CD14-positive monocyte (primary cell): ENCODE results near the gene ANKRD9. TPM values are rescaled to one million over a fixed set of nuclear protein-coding genes. Genes with fewer than 3 reads are reported as not detected.
A peak's percentile ranks its signal among the peaks of the same experiment; 100 is the strongest.

Source experiments
- DNase-seq, 3 donors: peaks; one replicate each; pipeline ENCODE4 v3.0.0-alpha.2; 2011 to 2022
- H2AFZ ChIP-seq: 2 replicates; pipeline ENCODE4 v1.6.0; 2012; ENCODE audit warnings: mild to moderate bottlenecking, low read depth, low read length, inconsistent platforms; ENCODE audit not compliant: insufficient read depth, poor library complexity, severe bottlenecking
- H3K27ac ChIP-seq, 2 donors: 1 replicate in 1 of 2; 2 replicates in 1 of 2; pipeline ENCODE4 v1.5.1; 2012 to 2013; ENCODE audit warnings: low read length in 2 of 2, control low read depth in 1 of 2, inconsistent platforms in 1 of 2, low read depth in 1 of 2, mild to moderate bottlenecking in 1 of 2
- H3K27me3 ChIP-seq, 2 donors: one replicate each; pipeline versions ENCODE4 v1.6.0 to v1.6.1; 2011 to 2013; ENCODE audit warnings: low read length in 2 of 2; ENCODE audit not compliant: control insufficient read depth in 2 of 2, insufficient read depth in 2 of 2
- H3K36me3 ChIP-seq, 2 donors: replicated peaks in 1 of 2; 1 replicate in 1 of 2; 2 replicates in 1 of 2; pipeline versions ENCODE4 v1.5.1 to v1.6.1; 2012 to 2013; ENCODE audit warnings: low read length in 2 of 2, control low read depth in 1 of 2, inconsistent platforms in 1 of 2, mild to moderate bottlenecking in 1 of 2; ENCODE audit not compliant: insufficient read depth in 2 of 2, control insufficient read depth in 1 of 2
- H3K4me1 ChIP-seq, 2 donors: 1 replicate in 1 of 2; 2 replicates in 1 of 2; pipeline versions ENCODE4 v1.5.1 to v1.6.1; 2012 to 2013; ENCODE audit warnings: low read length in 2 of 2, control low read depth in 1 of 2, inconsistent platforms in 1 of 2, mild to moderate bottlenecking in 1 of 2, moderate library complexity in 1 of 2; ENCODE audit not compliant: insufficient read depth in 2 of 2, control insufficient read depth in 1 of 2
- H3K4me2 ChIP-seq: replicated peaks from 2 replicates; pipeline ENCODE3; 2012; ENCODE audit warnings: low read length, moderate library complexity, mild to moderate bottlenecking; ENCODE audit not compliant: poor library complexity, severe bottlenecking; ENCODE audit errors: extremely low read depth
- H3K4me3 ChIP-seq, 3 experiments: fragments of 200-600 bp in 1 of 3; sonication (generic) in 1 of 3; replicated peaks in 1 of 3; 1 replicate in 2 of 3; 2 replicates in 1 of 3; pipeline ENCODE4 v1.5.1; 2011 to 2013; ENCODE audit warnings: low read length in 3 of 3, mild to moderate bottlenecking in 3 of 3, control low read depth in 2 of 3, low read depth in 2 of 3, inconsistent platforms in 1 of 3, moderate library complexity in 1 of 3
- H3K79me2 ChIP-seq: 2 replicates; pipeline ENCODE4 v1.6.0; 2012; ENCODE audit warnings: mild to moderate bottlenecking, control low read depth, inconsistent platforms, low read length, moderate library complexity; ENCODE audit not compliant: insufficient read depth
- H3K9ac ChIP-seq: 2 replicates; pipeline ENCODE4 v1.6.0; 2017; ENCODE audit warnings: low read length, mild to moderate bottlenecking; ENCODE audit not compliant: insufficient read depth, poor library complexity, severe bottlenecking
- H3K9me3 ChIP-seq, 2 donors: replicated peaks in 1 of 2; 1 replicate in 1 of 2; 2 replicates in 1 of 2; pipeline versions ENCODE4 v1.5.1 to v1.6.1; 2012 to 2013; ENCODE audit warnings: low read length in 2 of 2, control low read depth in 1 of 2; ENCODE audit not compliant: control insufficient read depth in 1 of 2, insufficient read depth in 1 of 2
- H4K20me1 ChIP-seq: 2 replicates; pipeline ENCODE4 v1.6.0; 2012; ENCODE audit warnings: mild to moderate bottlenecking, low read length, control low read depth, moderate library complexity; ENCODE audit not compliant: insufficient read depth
- H3K27ac Mint-ChIP-seq, 7 donors: one replicate each; pipeline ENCODE4 v1.8.0; 2020; ENCODE audit warnings: mild to moderate bottlenecking in 7 of 7, mixed read lengths in 7 of 7, moderate library complexity in 6 of 7, inconsistent platforms in 2 of 7
- H3K27me3 Mint-ChIP-seq, 3 donors: one replicate each; pipeline ENCODE4 v1.8.0; 2021 to 2022; ENCODE audit warnings: low read depth in 3 of 3, mild to moderate bottlenecking in 3 of 3, mixed read lengths in 3 of 3, moderate library complexity in 3 of 3, inconsistent platforms in 1 of 3
- H3K36me3 Mint-ChIP-seq, 2 donors: one replicate each; pipeline ENCODE4 v1.8.0; 2020; ENCODE audit warnings: mixed read lengths in 2 of 2, inconsistent platforms in 1 of 2, mild to moderate bottlenecking in 1 of 2
- H3K4me1 Mint-ChIP-seq: one replicate; pipeline ENCODE4 v1.8.0; 2020; ENCODE audit warnings: mild to moderate bottlenecking, mixed read lengths
- H3K4me3 Mint-ChIP-seq, 2 donors: one replicate each; pipeline ENCODE4 v1.8.0; 2020; ENCODE audit warnings: mild to moderate bottlenecking in 2 of 2, mixed read lengths in 2 of 2, moderate library complexity in 1 of 2
- H3K9me3 Mint-ChIP-seq, 7 donors: one replicate each; pipeline ENCODE4 v1.8.0; 2020 to 2022; ENCODE audit warnings: mixed read lengths in 7 of 7, mild to moderate bottlenecking in 6 of 7, moderate library complexity in 6 of 7, inconsistent platforms in 2 of 7
- CTCF ChIP-seq: fragments of 200-600 bp; IDR thresholded peaks from one replicate; pipeline ENCODE4 v1.8.0; 2022; ENCODE audit warnings: antibody characterized with exemption, mild to moderate bottlenecking
- WGBS: methylation state at CpG from one replicate; pipeline ENCODE4 v1.1.5; 2013; ENCODE audit warnings: missing lambda C conversion rate; ENCODE audit not compliant: insufficient coverage; 5-methylcytosine and 5-hydroxymethylcytosine counted together
- intact Hi-C, 2 donors: fragments of 100-400 bp; cut with micrococcal nuclease; formaldehyde crosslinking; loops; one replicate each; pipeline versions ENCODE4 v1.15.0 to v1.15.1; 2023
- polyA plus RNA-seq, 3 donors: library from polyadenylated mRNA; depleted of rRNA in 1 of 3; unstranded in 2 of 3; stranded (reverse) in 1 of 3; fragments of 300-500 nt in 2 of 3; fragments of >200 nt in 1 of 3; fragmentation: Illumina TruSeq in 2 of 3; gene quantifications; 1 replicate in 2 of 3; 2 replicates in 1 of 3; pipeline ENCODE4 v1.2.3, GENCODE V29; 2012 to 2021

The ANKRD9 gene
- polyA plus RNA-seq, 3 donors = 0.43 to 10.8 (median 0.83) TPM

GRCh38 chr14:102548616-102549240 is 39.2 kb upstream of the ANKRD9 start:
- peaks cover 20% of the 10 kb centered on the region for H3K4me1 Mint-ChIP-seq
- H3K27ac Mint-ChIP-seq = no peak overlapping the region
- peaks cover 0 to 9% (median 4%) of the 10 kb centered on the region in 7 donors for H3K9me3 Mint-ChIP-seq
- H3K27ac ChIP-seq = no peak overlapping the region
- intact Hi-C loops = no loop called here
- no peaks in the 10 kb centered on the region for H3K36me3 ChIP-seq
- H3K79me2 ChIP-seq = no peaks in the 10 kb centered on the region
- peaks cover 15 to 37% of the 10 kb centered on the region in 2 donors for H3K4me1 ChIP-seq
- H3K9me3 ChIP-seq = peaks cover 0 to 5% of the 10 kb centered on the region in 2 donors
- no peak overlapping the region for H3K4me3 ChIP-seq
- no peak overlapping the region for H2AFZ ChIP-seq
- DNase-seq = no peak
- H3K4me2 ChIP-seq = no peak overlapping the region
- TF ChIP-seq CTCF = no peak
- H3K27me3 Mint-ChIP-seq = peaks cover 42 to 58% (median 43%) of the 10 kb centered on the region in 3 donors
- no peak overlapping the region for H3K9ac ChIP-seq
- no CpG with 5 or more reads among the region's 3 CpGs for WGBS
- H4K20me1 ChIP-seq = no peaks in the 10 kb centered on the region
- peaks cover 4 to 7% of the 10 kb centered on the region in 2 donors for H3K36me3 Mint-ChIP-seq
- H3K27me3 ChIP-seq = peaks cover 16 to 32% of the 10 kb centered on the region in 2 donors
- no peak overlapping the region for H3K4me3 Mint-ChIP-seq

DNA sequence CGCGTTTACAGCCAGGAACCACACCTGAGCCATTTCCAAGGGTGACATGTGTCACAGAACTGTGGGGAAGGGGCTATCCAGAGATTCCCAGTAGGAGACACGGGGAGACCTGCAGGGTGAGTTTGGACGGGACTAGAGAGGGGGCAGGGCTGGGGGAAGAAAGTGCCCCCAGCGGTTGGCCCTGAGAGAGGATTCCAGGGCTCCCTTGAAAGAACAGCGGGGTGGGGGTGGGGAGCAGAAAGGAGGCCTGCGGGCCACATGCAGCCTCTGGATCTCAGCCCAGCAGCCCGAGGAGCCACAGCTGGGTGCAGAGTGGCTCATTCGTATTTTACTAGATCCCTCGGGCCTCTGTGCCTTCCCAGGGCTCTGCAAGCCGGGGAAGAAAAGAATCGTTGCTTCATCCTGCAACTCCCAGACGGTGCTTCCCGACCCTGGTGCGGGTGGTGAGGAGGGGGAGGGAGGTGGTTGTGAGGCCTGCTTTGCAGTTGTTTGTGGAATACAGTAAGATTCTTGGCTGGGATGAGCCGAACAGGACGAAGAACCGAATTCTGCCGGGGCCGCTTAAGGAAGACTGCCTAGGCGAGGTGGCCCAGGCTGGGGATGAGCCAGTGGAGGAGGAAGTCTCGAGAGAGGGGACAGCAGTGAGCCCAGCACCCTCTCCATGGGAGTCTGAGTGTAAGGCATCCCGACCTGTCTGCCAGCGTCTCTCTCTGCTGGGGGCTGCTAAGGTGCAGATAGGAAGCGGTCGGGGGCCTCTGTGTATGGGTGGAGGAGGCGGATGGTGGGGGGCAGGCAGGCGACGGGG is 36.1 kb upstream of the ANKRD9 start:
- peak overlapping the region; percentile 51 for H3K4me2 ChIP-seq
- Mint-ChIP-seq H3K36me3 (peaks cover 7% of the 10 kb centered on the region in 2 donors), H3K4me1 (peaks cover 20% of the 10 kb centered on the region), H3K27ac (no peak overlapping the region), H3K4me3 (peak overlapping the region; percentile 49 to 80), H3K27me3 (peaks cover 51 to 74% (median 56%) of the 10 kb centered on the region in 3 donors), H3K9me3 (peaks cover 0 to 9% (median 4%) of the 10 kb centered on the region in 7 donors)
- H4K20me1 ChIP-seq = no peaks in the 10 kb centered on the region
- intact Hi-C loops = no loop called here
- peak overlapping the region; percentile 0 for H3K9ac ChIP-seq
- 62% methylated on average over 22 of the region's 29 CpGs for WGBS
- no peaks in the 10 kb centered on the region for H3K79me2 ChIP-seq
- H3K27ac ChIP-seq = no peak overlapping the region
- H3K27me3 ChIP-seq = peaks cover 16 to 42% of the 10 kb centered on the region in 2 donors
- H3K4me3 ChIP-seq = no peak overlapping the region
- H3K36me3 ChIP-seq = no peaks in the 10 kb centered on the region
- no peak for TF ChIP-seq CTCF
- H3K4me1 ChIP-seq = peaks cover 15 to 24% of the 10 kb centered on the region in 2 donors
- no peak for DNase-seq
- peaks cover 0 to 5% of the 10 kb centered on the region in 2 donors for H3K9me3 ChIP-seq
- no peak overlapping the region for H2AFZ ChIP-seq
